GM23338 (cell line): Measurements from ENCODE around the gene MICAL1. TPM values are rescaled to one million over a fixed set of nuclear protein-coding genes. Genes with fewer than 3 reads are reported as not detected.

Source experiments
- CREB1 ChIP-seq: fragments of 250-450 bp; sonication (Bioruptor Pico); IDR thresholded peaks from 2 replicates; pipeline ENCODE4 v1.5.0; 2020; ENCODE audit warnings: low read depth, mild to moderate bottlenecking, moderate library complexity
- EZH2 ChIP-seq: fragments of 200-600 bp; sonication (generic); IDR thresholded peaks from one replicate; pipeline ENCODE4 v1.8.0; 2017; ENCODE audit warnings: antibody characterized with exemption, mild to moderate bottlenecking, low read depth; ENCODE audit not compliant: unreplicated experiment
- JUNB ChIP-seq: IDR thresholded peaks from one replicate; pipeline ENCODE4 v1.6.1; 2016; ENCODE audit warnings: antibody characterized with exemption; ENCODE audit not compliant: unreplicated experiment
- POLR2AphosphoS5 ChIP-seq: IDR thresholded peaks from 2 replicates; pipeline ENCODE4 v1.6.1; 2016; ENCODE audit warnings: antibody characterized with exemption, low read depth
- ZNF331 ChIP-seq: fragments of 250-450 bp; sonication (Bioruptor Pico); IDR thresholded peaks from 2 replicates; pipeline ENCODE4 v1.5.0; 2020; ENCODE audit warnings: low read depth, mild to moderate bottlenecking, moderate library complexity
- ZNF462 ChIP-seq: fragments of 250-450 bp; sonication (Bioruptor Pico); IDR thresholded peaks from 2 replicates; pipeline ENCODE4 v1.5.0; 2020; ENCODE audit warnings: mild to moderate bottlenecking, moderate library complexity
- polyA plus RNA-seq: library from polyadenylated mRNA; unstranded; fragments of >200 nt; fragmentation: Nextera tagmentation; extraction: Ambion mirVana; gene quantifications from 2 replicates; pipeline ENCODE4 v1.2.1, GENCODE V29; 2016
- total RNA-seq: library from RNA; depleted of rRNA; stranded (reverse); fragments of >200 nt; shearing (Covaris generic); gene quantifications from 2 replicates; pipeline ENCODE4 v1.2.3, GENCODE V29; 2014
- TF ChIP-seq, protein P1 (sequence below): IDR thresholded peaks from one replicate; pipeline ENCODE4 v1.6.1; 2018; ENCODE audit warnings: antibody characterized with exemption; ENCODE audit not compliant: unreplicated experiment

MICAL1 gene
- total and polyA plus RNA-seq, 2 experiments from 2014 or later, result 27.8 to 77.8 TPM

- TF ChIP-seq, protein P1, sequence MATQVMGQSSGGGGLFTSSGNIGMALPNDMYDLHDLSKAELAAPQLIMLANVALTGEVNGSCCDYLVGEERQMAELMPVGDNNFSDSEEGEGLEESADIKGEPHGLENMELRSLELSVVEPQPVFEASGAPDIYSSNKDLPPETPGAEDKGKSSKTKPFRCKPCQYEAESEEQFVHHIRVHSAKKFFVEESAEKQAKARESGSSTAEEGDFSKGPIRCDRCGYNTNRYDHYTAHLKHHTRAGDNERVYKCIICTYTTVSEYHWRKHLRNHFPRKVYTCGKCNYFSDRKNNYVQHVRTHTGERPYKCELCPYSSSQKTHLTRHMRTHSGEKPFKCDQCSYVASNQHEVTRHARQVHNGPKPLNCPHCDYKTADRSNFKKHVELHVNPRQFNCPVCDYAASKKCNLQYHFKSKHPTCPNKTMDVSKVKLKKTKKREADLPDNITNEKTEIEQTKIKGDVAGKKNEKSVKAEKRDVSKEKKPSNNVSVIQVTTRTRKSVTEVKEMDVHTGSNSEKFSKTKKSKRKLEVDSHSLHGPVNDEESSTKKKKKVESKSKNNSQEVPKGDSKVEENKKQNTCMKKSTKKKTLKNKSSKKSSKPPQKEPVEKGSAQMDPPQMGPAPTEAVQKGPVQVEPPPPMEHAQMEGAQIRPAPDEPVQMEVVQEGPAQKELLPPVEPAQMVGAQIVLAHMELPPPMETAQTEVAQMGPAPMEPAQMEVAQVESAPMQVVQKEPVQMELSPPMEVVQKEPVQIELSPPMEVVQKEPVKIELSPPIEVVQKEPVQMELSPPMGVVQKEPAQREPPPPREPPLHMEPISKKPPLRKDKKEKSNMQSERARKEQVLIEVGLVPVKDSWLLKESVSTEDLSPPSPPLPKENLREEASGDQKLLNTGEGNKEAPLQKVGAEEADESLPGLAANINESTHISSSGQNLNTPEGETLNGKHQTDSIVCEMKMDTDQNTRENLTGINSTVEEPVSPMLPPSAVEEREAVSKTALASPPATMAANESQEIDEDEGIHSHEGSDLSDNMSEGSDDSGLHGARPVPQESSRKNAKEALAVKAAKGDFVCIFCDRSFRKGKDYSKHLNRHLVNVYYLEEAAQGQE, result no peak
- no peak for TF ChIP-seq JUNB
- no peak for TF ChIP-seq ZNF462 (CRISPR knock-in tag)
- TF ChIP-seq EZH2, result no peak
- TF ChIP-seq POLR2AphosphoS5, result no peak
- no peak for TF ChIP-seq ZNF331 (CRISPR knock-in tag)
- TF ChIP-seq CREB1, result no peak
These were observed 43.4 kb upstream of the MICAL1 start (continued) for GRCh38 chr6:109498936-109499335.
